HG03469 (cell line): ENCODE results near the gene HOXD13.

Experiments
- ATAC-seq: cut with Tn5 transposase; IDR thresholded peaks from one replicate; pipeline ENCODE4 v1.9.1; 2021; ENCODE audit warnings: mild to moderate bottlenecking, moderate library complexity, moderate number of reproducible peaks; ENCODE audit not compliant: unreplicated experiment

HOXD13 gene

GRCh38 chr2:176080540-176081375, 11.8 kb upstream of the HOXD13 start:
- no peak for ATAC-seq

- no peak for ATAC-seq
Observed at GRCh38 chr2:176081376-176081836, 11.1 kb upstream of the HOXD13 start.

- ATAC-seq = no peak
Observed at GRCh38 chr2:176081837-176082524, 10.5 kb upstream of the HOXD13 start.

GRCh38 chr2:176082525-176082823, 10.0 kb upstream of the HOXD13 start:
- no peak for ATAC-seq

GRCh38 chr2:176082824-176083751, 9.4 kb upstream of the HOXD13 start:
- ATAC-seq = no peak

GRCh38 chr2:176083796-176084261, 8.7 kb upstream of the HOXD13 start, which contains the start of gene EVX2:
Gene EVX2 (minus strand): TSS chr2:176083962. CDS start chr2:176083776, 186 bp downstream.
- ATAC-seq = no peak

GRCh38 chr2:176084611-176085119, 7.9 kb upstream of the HOXD13 start:
- no peak for ATAC-seq

GRCh38 chr2:176085120-176085788, 7.3 kb upstream of the HOXD13 start:
- no peak for ATAC-seq

GRCh38 chr2:176085861-176086771, 6.4 kb upstream of the HOXD13 start:
- ATAC-seq = no peak

GRCh38 chr2:176087330-176088047, 5.0 kb upstream of the HOXD13 start:
- no peak for ATAC-seq

- ATAC-seq = no peak
Observed at GRCh38 chr2:176088048-176088936, 4.2 kb upstream of the HOXD13 start.

- ATAC-seq = no peak
Observed at GRCh38 chr2:176088937-176089842, 3.3 kb upstream of the HOXD13 start.

- ATAC-seq = no peak
Observed at GRCh38 chr2:176089843-176090395, 2.6 kb upstream of the HOXD13 start.

- ATAC-seq = no peak
Observed at GRCh38 chr2:176090862-176091261, 1.7 kb upstream of the HOXD13 start.

- ATAC-seq = no peak
Observed at GRCh38 chr2:176091329-176092258, 927 bp upstream of the HOXD13 start.
